Transverse colon (tissue), 4 donors: ENCODE results near the gene CRACDL. TPM values are rescaled to one million over a fixed set of nuclear protein-coding genes. Genes with fewer than 3 reads are reported as not detected.
A peak's percentile ranks its signal among the peaks of the same experiment; 100 is the strongest.

ENCODE experiments used
- DNase-seq: peaks from one replicate; pipeline ENCODE4 v3.0.0-alpha.2; 2019
- H3K27ac ChIP-seq, 4 donors: fragments of 200-600 bp; sonication (generic); 2 replicates each; pipeline ENCODE4 v1.5.1; 2016 to 2018; ENCODE audit warnings: inconsistent platforms in 4 of 4
- H3K27me3 ChIP-seq: fragments of 200-600 bp; sonication (generic); 2 replicates; pipeline ENCODE4 v1.5.1; 2017; ENCODE audit warnings: inconsistent platforms
- H3K36me3 ChIP-seq, 4 donors: fragments of 200-600 bp; sonication (generic); 2 replicates each; pipeline ENCODE4 v1.5.1; 2017 to 2019; ENCODE audit warnings: inconsistent platforms in 4 of 4
- H3K4me1 ChIP-seq, 4 donors: fragments of 200-600 bp; sonication (generic); 2 replicates each; pipeline ENCODE4 v1.5.1; 2017 to 2020; ENCODE audit warnings: inconsistent platforms in 4 of 4
- H3K4me3 ChIP-seq, 4 donors: fragments of 200-600 bp; sonication (generic); 1 replicate in 1 of 4; 2 replicates in 3 of 4; pipeline versions ENCODE4 v1.5.1 to v1.6.1; 2017 to 2019; ENCODE audit warnings: inconsistent platforms in 4 of 4
- H3K9me3 ChIP-seq, 2 donors: fragments of 200-600 bp; sonication (generic); 2 replicates each; pipeline ENCODE4 v1.5.1; 2017 to 2019; ENCODE audit warnings: inconsistent platforms in 2 of 2
- CTCF ChIP-seq, 5 experiments: fragments of 200-600 bp in 3 of 5; fragments of 450-650 bp in 2 of 5; sonication (generic) in 3 of 5; IDR thresholded peaks; 1 replicate in 2 of 5; 2 replicates in 3 of 5; pipeline ENCODE4 v1.5.1; 2016 to 2017; ENCODE audit warnings: antibody characterized with exemption in 5 of 5, inconsistent platforms in 3 of 5, mild to moderate bottlenecking in 2 of 5, moderate library complexity in 1 of 5
- EP300 ChIP-seq: sonication (generic); formaldehyde crosslinking; IDR thresholded peaks from one replicate; pipeline ENCODE4 v1.6.1; 2017; ENCODE audit warnings: antibody characterized with exemption, low read depth
- POLR2A ChIP-seq: fragments of 450-650 bp; IDR thresholded peaks from one replicate; pipeline ENCODE4 v1.6.1; 2016; ENCODE audit warnings: antibody characterized with exemption, mild to moderate bottlenecking, moderate library complexity
- POLR2AphosphoS5 ChIP-seq, 3 donors: sonication (generic); formaldehyde crosslinking; IDR thresholded peaks; one replicate each; pipeline ENCODE4 v1.6.1; 2016; ENCODE audit warnings: antibody characterized with exemption in 3 of 3
- WGBS, 2 donors: methylation state at CpG; one replicate each; pipeline ENCODE4 v1.1.5; 2018; ENCODE audit warnings: low coverage in 1 of 2; 5-methylcytosine and 5-hydroxymethylcytosine counted together
- in situ Hi-C, 4 donors: fragments of 200-750 bp; cut with MboI; loops; one replicate each; pipeline versions ENCODE4 v1.15.0 to v1.15.1; 2017; ENCODE audit warnings: low sequenced_read_pairs in 3 of 4, low pct_ligation_motif_present in 1 of 4, low pct_unique_long_range_greater_than_20kb in 1 of 4
- intact Hi-C: fragments of 100-400 bp; cut with DNase I; formaldehyde crosslinking; loops from one replicate; pipeline ENCODE4 v1.15.1; 2023; ENCODE audit warnings: low total_unique reads
- total RNA-seq, 4 donors: library from RNA; depleted of rRNA; stranded (reverse); fragments of >200 nt; gene quantifications; one replicate each; pipeline ENCODE4 v1.1.0, GENCODE V29; 2016

Gene CRACDL
- total RNA-seq, 4 donors from 2014 or later, result 15.1 to 21.3 (median 16.9) TPM

- intact Hi-C loops (no loop called here), in situ Hi-C loops (no loop called here)
- no peaks in the 10 kb centered on the region for H3K9me3 ChIP-seq
- DNase-seq, result no peak
- H3K27me3 ChIP-seq, result no peaks in the 10 kb centered on the region
- 90 to 96% methylated on average over 4 to 5 of the region's 5 CpGs for WGBS, 2 donors
- no peaks in the 10 kb centered on the region for H3K36me3 ChIP-seq
- no peak overlapping the region for H3K4me3 ChIP-seq
- TF ChIP-seq CTCF (IDR thresholded peaks at IDR 0.05), result no peak
- no peak for TF ChIP-seq POLR2AphosphoS5 (IDR thresholded peaks at IDR 0.05)
- TF ChIP-seq POLR2A, result no peak
- TF ChIP-seq EP300, result no peak
- peak overlapping the region in 1 of 4 donors; percentile 66 for H3K27ac ChIP-seq
- peaks cover 0 to 4% (median 1%) of the 10 kb centered on the region in 4 donors for H3K4me1 ChIP-seq
These were observed 162.9 kb downstream of the CRACDL start for GRCh38 chr2:98773169-98773568.

GRCh38 chr2:98772536-98772935, 163.5 kb downstream of the CRACDL start:
- H3K27ac ChIP-seq, result peak overlapping the region in 3 of 4 donors; percentile 46 to 66 (median 51)
- 80 to 87% methylated on average over 8 of the region's 8 CpGs for WGBS, 2 donors
- H3K9me3 ChIP-seq, result no peaks in the 10 kb centered on the region
- H3K4me3 ChIP-seq, result no peak overlapping the region
- in situ Hi-C loops, result no loop called here
- H3K4me1 ChIP-seq, result peaks cover 0 to 4% (median 1%) of the 10 kb centered on the region in 4 donors
- H3K36me3 ChIP-seq, result no peaks in the 10 kb centered on the region
- TF ChIP-seq EP300 (no peak), POLR2A (no peak), CTCF (IDR thresholded peaks at IDR 0.05) (no peak), POLR2AphosphoS5 (IDR thresholded peaks at IDR 0.05) (no peak)
- intact Hi-C loops, result no loop called here
- DNase-seq, result no peak
- no peaks in the 10 kb centered on the region for H3K27me3 ChIP-seq

DNA sequence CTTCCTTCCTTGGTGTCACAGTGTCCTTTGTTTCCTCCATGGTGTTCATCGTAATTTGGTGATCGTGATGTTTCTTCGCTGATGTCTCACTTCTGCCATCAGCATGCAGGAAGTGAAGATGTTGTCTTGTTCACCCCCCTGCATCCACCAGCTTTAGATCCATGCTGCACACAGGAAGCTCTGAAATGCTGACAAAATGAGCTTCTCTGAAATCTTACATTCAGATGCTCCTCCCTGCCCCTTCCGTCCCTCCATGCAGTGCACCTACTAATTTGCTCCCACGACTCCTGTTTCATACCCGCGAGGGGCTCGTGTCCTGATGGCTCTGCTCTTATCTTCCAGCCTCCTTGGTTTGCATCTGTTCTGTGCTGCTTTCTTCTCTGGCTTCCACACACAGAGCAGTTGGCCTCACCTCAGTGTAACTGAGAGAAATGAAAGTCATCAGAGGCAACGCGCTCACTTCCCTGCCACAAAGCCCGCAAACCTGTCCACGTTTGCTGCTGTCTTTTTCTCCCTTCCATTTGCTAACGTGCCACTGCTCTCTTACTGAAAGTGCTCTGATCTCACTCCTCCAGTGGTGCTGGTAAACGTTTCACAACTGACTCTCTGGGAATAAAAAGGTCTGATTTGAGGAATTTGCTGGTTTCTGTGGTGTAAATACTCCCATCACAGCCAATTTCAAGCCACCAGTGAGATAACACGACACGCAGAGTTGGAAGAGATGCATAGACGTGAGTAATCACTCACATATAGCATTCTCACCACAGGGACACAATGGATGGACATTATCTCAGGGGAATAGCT, 164.1 kb downstream of the CRACDL start:
- Histone ChIP-seq H3K4me1 (peaks cover 0 to 4% (median 1%) of the 10 kb centered on the region in 4 donors), H3K27ac (peak overlapping the region; percentile 28 to 66 (median 48)), H3K9me3 (no peaks in the 10 kb centered on the region), H3K27me3 (no peaks in the 10 kb centered on the region), H3K36me3 (no peaks in the 10 kb centered on the region), H3K4me3 (no peak overlapping the region)
- 55 to 56% methylated on average over 12 to 17 of the region's 17 CpGs for WGBS, 2 donors
- intact Hi-C loops (no loop called here), in situ Hi-C loops (no loop called here)
- no peak for DNase-seq
- TF ChIP-seq POLR2AphosphoS5 (IDR thresholded peaks at IDR 0.05), result peak in 1 of 3 donors; percentile 26
- TF ChIP-seq EP300, result no peak
- TF ChIP-seq POLR2A, result peak; percentile 45
- no peak for TF ChIP-seq CTCF (IDR thresholded peaks at IDR 0.05)

DNA sequence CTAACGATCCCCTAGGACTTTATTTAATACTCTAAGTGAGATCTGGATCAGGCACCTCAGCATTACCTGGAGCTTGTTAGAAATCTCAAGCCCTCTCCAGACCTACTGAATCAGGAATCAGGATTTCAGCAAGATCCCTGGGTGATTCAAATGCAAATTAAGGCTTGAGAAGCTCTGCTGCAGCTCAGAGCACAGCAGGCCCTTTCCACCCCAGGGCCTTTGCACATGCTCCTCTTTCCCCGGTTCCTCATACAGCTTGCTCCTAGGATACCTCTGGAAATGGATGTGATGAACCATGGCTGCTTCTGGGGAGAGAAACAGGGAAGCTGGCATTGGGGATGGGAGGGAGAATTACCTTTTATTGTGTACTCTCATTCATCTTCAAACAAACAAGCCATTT, 164.8 kb downstream of the CRACDL start:
- peaks cover 0 to 9% (median 1%) of the 10 kb centered on the region in 4 donors for H3K4me1 ChIP-seq
- TF ChIP-seq POLR2A (no peak), CTCF (IDR thresholded peaks at IDR 0.05) (no peak), EP300 (no peak), POLR2AphosphoS5 (IDR thresholded peaks at IDR 0.05) (no peak)
- H3K27ac ChIP-seq, result peak overlapping the region; percentile 28 to 66 (median 48)
- in situ Hi-C loops, result no loop called here
- H3K36me3 ChIP-seq, result no peaks in the 10 kb centered on the region
- H3K4me3 ChIP-seq, result no peak overlapping the region
- H3K27me3 ChIP-seq, result no peaks in the 10 kb centered on the region
- H3K9me3 ChIP-seq, result no peaks in the 10 kb centered on the region
- DNase-seq, result no peak
- intact Hi-C loops, result no loop called here
- WGBS, 2 donors, result 74 to 83% methylated on average over 1 to 2 of the region's 2 CpGs
